22Rv1 (cell line): ENCODE results near the gene KCNIP3.

Source experiments
- H3K27ac ChIP-seq: fragments of 450-650 bp; 2 replicates; pipeline ENCODE4 v1.5.1; 2017
- CTCF ChIP-seq: fragments of 450-650 bp; IDR thresholded peaks from 2 replicates; pipeline ENCODE4 v1.5.1; 2017; ENCODE audit warnings: mild to moderate bottlenecking
- ZFX ChIP-seq: fragments of 450-650 bp; IDR thresholded peaks from 2 replicates; pipeline ENCODE4 v1.6.1; 2017; ENCODE audit warnings: antibody characterized with exemption, borderline replicate concordance

The KCNIP3 gene

DNA sequence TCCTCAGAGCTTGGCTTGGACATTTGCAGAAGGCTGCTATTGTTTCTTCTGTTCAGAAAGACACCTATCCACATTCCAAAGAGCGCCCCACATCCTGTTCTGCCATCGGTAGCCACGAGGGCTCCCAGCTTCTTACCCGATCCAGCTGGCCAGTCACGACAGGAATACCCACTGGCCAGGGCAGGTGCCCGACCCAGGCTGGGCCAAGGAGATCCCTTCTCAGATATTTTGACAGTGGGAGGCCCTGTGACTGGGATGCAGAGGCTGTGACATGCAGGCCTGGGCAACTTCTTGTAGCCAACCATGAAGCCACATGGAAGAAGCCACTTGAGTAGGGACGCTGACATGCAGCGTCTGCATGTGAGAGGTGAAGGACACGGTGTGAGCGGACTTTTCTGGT is 34.5 kb downstream of the KCNIP3 start:
- TF ChIP-seq ZFX (no peak), CTCF (no peak)
- no peak overlapping the region for H3K27ac ChIP-seq

DNA sequence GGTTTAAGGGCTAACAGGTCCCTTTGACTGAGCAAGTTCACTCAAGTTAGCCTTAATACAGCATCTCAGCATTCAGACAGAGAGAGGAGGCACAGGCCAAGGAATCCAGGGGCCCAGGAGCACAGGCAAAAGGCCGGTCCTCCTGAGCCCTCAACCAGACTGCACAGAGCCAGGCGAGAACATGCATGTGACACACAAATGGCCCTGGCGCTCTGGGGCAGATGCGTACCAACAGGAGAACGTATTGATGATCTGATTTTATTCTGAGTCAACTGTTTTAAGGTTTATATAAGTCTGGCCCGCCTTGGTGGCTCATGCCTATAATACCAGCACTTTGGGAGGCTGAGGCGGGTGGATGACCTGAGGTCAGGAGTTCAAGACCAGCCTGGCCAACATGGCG is 34.9 kb downstream of the KCNIP3 start:
- no peak for TF ChIP-seq ZFX
- TF ChIP-seq CTCF, result no peak
- H3K27ac ChIP-seq, result no peak overlapping the region

- peak overlapping the region; percentile 72 for H3K27ac ChIP-seq
- no peak for TF ChIP-seq ZFX
- TF ChIP-seq CTCF, result no peak
These were observed 35.9 kb downstream of the KCNIP3 start for GRCh38 chr2:95333056-95333455.

DNA sequence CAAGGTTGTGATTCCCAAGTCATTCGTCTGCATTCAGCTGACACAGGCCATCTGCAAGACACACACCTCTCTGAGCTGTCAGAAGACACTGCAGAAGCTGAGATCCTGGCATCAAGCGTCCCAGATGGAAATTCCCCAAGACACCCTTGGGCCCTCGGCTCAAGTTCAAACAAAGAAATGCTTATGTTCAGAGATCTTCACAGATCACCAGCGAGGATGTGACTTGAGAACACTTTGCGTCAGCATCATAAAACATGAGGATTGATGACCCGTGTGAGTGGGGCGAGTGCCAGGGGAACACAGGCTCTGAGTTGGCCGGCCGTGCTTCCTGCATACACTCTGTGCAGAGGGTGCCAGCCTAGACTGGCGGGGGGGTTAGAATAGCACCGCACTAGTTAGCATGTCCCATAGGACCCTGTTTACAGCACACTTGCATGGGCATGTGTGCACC is 36.8 kb downstream of the KCNIP3 start:
- H3K27ac ChIP-seq, result peak overlapping the region; percentile 72
- TF ChIP-seq CTCF (no peak), ZFX (no peak)

DNA sequence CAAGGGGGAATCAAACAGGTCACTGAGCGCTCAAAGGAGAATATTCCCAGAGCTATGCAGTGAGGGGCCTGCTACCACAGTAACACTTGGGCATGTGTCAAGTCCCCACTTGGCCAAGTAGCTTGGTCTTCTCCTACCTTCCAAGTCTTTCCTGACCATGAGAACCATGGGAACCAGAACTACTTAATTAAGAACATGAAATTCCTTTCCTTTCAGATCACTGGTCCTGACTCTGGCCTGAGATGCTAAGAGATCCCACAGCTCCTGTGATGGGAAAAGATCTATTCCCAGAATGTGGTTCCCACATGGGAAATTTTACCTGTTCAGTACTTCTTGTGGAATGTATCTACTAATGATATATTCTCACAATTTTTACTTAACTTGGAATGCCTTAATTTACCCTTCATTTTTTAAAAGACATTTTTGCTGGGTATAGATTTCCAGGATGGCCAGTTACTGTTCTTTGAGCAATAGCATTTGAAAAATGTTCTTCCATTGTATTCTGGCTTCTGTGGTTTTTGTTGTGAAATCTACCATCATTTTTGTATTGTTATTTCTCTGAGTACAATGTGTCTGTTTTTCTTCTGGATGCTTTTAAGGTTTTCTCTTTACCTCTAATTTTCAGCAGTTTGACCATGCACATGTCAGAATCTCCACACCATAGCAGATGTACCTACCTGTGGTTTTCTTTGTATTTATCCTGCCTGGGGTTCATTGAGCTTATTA is 37.9 kb downstream of the KCNIP3 start:
- TF ChIP-seq ZFX (no peak), CTCF (no peak)
- peak overlapping the region; percentile 72; the same call in 1 of the 2 replicates for H3K27ac ChIP-seq

GRCh38 chr2:95336406-95336805 is 39.3 kb downstream of the KCNIP3 start:
- no peak for TF ChIP-seq CTCF
- no peak for TF ChIP-seq ZFX
- H3K27ac ChIP-seq, result no peak overlapping the region

GRCh38 chr2:95337829-95338228 is 40.7 kb downstream of the KCNIP3 start:
- no peak overlapping the region for H3K27ac ChIP-seq
- TF ChIP-seq ZFX (no peak), CTCF (no peak)
